GM18520 (cell line): ENCODE measurements around the gene TLK1.

Experiments
- ATAC-seq: cut with Tn5 transposase; IDR thresholded peaks from one replicate; pipeline ENCODE4 v1.9.1; 2021; ENCODE audit not compliant: unreplicated experiment

The TLK1 gene

GRCh38 chr2:171160119-171160955, at the start of gene TLK1:
Gene TLK1 (minus strand): TSS chr2:171160893. CDS start chr2:171160428, 465 bp downstream.
- ATAC-seq = peak; percentile 36

GRCh38 chr2:171210216-171210863, 49.6 kb upstream of the TLK1 start:
- ATAC-seq = no peak

GRCh38 chr2:171208657-171209056, 48.0 kb upstream of the TLK1 start:
- ATAC-seq = no peak

GRCh38 chr2:171206422-171207115, 45.9 kb upstream of the TLK1 start:
- no peak for ATAC-seq

GRCh38 chr2:171205551-171205950, 44.9 kb upstream of the TLK1 start:
- ATAC-seq = no peak

DNA sequence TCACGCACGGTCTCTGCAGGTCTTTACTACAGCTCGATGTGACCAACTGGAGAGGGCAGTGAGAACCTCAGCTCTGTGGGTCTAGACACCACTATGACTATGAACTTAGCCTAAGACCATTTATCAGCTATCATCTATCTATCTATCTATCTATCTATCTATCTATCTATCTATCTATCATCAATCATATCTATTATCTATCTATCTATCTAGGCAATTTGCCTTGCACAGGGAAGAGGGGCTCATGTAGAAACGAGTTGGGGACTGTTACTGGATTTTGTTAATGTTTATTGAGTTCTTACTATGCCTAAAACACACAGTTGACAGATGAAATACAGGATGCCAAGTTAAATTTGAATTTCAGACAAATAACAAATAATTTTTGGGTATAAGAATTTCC, 41.1 kb upstream of the TLK1 start:
- ATAC-seq = no peak

DNA sequence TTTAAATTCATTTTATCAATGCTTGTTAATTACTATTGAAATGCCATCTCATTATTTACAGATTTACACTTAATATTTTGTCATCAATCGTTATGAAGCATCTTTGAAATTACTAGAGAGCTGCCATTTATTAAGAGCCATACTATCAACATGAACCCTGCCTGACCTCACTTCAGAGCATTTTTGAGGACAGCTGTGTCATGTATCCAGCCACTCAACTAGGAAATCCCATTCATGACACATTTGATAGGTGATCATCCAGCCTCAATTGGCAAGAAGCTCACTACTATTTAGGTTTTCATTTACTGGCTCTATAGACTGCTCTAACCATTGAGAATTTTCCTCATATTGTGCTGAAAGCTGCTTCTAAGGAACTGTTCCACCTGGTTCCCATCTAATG, 40.6 kb upstream of the TLK1 start:
- ATAC-seq = no peak

GRCh38 chr2:171200469-171200868, 39.8 kb upstream of the TLK1 start:
- no peak for ATAC-seq

- ATAC-seq = no peak
Measured at GRCh38 chr2:171191021-171191420, 30.3 kb upstream of the TLK1 start.

- no peak for ATAC-seq
Measured at GRCh38 chr2:171187819-171188218, 27.1 kb upstream of the TLK1 start.

DNA sequence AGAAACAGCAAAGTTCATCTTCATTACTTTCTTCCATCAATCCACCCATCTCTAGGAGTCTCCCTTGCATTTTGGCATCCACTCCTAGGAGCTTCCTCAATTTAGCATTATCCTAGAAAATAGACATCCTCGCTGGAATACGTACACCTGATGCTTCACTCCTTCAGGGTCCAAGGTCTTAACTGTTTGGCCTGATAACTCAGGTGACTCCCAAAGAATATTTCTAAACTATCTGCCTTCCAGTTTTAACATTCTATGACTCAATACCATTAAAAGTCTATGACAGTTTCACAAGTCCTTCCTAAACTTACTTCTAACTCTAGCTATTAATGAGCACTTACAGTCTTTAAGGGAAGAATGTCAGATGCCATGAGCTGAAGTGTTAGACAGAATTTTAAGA, 26.5 kb upstream of the TLK1 start:
- no peak for ATAC-seq

GRCh38 chr2:171185941-171186340, 25.2 kb upstream of the TLK1 start:
- ATAC-seq = no peak

DNA sequence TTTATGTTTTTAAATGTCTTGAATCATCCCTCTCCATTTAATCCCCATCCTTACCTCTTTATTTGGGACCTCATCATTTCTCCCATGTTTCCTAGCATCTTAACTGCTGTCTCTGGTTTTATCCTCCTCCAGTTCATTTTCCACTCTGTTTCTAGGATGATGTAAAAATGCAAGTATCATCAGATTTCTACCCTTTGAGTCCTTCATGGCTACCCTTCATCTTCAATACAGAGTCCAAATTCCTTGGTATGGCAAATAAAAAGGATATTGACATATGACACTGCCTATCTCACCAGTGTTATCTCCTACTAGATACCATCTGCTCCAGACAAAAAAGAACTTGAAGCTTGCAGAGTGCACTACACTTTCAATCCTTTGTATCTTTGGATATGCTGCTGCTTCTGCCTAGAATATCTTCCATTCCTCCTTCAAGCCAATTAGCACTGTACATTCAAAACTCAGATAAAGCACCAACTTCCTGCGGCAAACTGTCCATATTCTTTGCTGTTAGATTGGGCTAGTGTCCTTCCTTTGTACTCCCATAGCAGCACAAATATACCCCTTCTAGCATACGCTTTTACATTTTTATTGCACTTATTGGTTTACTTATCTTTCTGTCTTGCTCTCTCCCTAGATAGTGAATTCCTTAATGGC, 24.6 kb upstream of the TLK1 start:
- no peak for ATAC-seq

DNA sequence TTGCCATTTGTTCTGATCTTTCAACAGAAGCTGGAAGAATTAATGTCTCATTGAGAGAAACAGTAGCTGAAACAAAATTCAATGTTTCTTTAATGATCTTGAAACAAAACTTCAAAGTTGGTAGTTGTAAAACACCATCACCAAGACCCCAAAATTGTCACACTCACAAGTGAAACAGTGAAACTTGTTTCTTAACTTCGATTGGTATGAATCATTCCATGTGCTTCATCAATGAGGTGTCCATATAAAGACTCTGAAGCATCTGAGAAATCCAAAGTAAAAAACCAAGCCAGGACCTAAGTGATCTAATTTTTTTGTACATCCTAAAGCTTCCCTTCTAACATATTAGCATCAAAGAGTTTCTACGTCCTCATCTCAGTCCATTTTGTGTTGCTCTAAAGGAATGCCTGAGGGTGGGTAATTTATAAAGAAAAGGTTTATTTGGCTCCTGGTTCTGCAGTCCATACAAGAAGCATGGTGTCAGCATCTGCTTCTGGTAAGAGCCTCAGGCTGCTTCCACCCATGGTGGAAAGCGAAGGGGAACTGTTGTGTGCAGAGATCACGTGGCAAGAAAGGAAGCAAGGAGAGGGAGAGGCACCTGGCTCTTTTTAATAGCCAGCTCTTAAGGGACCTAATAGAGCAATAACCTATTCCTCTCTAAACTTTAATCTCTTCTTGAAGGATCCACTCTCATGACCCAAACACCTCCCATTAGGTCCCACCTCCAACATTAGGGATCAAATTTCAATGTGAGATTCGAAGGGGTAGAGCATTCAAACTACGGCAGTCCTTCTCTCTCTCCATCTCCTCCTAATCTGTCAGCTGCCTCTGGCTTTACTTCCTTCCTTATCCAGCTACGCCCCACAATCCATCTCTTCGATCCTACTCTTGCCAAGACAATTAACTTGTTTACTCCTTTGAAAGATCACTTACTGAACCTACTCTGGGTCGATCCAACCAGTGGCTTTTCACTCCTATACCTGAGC, 20.7 kb upstream of the TLK1 start:
- no peak for ATAC-seq

DNA sequence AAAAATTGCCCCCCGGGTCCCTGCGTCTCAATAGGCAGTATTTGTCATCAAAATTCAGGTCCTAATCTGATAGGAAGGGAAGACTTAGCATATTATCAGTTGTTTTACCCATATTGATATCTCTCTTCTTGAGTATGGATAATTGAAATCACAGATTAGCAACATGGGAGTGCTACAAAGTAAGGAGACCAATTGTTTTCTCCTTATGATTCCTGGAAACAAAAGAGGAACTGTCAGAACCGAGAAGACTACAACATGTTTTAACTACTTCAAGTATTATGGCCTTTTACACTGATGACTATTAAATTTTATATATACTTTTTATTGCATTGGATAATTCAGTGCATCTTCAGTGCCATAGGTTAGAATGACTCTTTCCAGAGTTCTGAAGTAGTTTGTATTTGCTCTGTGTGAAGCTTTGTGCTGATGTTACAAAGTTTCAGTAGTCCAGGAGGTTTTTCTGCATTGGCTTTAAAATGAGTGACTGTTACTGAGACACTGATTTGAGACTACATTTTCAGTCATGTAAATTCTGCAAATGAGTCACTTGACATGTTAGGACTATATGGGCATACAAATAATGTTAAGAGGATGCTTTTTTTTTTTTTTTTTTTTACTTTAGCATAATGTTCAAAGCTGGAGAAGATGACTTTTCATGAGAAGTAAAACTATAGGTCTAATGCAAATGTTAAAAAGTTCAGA, 19.7 kb upstream of the TLK1 start:
- ATAC-seq = no peak

DNA sequence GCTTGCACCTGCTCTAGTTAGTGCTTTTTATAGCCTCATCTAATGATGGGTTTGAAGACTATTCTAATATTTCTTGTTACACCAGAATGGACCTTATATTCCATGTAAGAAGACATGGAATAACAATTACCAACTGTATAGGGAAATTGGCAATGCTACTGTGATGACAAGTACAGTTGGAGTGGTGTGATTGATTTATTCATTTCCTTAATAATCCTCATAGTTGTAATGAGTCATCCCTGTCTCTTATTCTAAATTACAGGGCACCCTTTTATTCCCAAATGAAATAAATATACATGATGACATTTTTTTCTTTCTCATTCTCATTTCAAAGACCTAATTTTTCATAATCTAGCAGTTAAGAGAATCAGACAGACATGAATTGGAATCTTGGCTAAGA, 18.3 kb upstream of the TLK1 start:
- no peak for ATAC-seq

DNA sequence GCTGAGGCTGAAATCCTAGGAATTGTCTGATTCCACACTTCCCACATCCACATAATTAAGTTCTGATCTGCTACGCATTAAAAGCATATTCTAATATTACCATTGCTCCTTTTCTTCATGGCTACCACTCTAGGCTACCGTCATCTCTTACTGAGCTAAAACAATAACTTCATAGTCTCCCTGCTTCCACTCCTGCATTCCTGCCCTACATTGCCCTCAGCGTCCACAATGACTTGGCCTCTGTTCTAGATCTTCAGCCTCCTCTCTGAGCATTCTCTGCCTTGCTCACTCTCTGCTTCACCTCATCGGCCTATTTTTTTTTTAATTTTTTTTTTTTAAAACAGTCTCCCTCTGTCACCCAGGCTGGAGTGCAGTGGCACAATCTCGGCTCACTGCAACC, 15.8 kb upstream of the TLK1 start:
- no peak for ATAC-seq

GRCh38 chr2:171174075-171174474, 13.4 kb upstream of the TLK1 start:
- no peak for ATAC-seq

GRCh38 chr2:171173087-171173486, 12.4 kb upstream of the TLK1 start:
- ATAC-seq = no peak

DNA sequence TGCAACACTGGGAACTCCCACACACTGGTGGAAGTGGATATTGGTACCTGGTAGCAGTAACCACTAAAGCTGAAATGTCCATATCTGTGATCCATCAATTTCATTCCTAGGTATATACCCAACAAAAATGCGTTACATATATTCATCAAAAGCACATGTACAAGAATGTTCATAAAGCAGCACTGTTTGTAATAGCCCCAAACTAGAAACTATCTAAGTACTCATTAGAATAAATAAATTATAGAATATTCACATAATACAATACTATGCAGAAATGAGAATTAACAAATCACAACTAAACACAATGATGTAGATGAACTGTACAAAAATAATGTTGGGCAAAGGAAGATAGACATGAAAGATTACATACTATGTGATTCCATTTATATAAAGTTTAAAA, 11.1 kb upstream of the TLK1 start:
- ATAC-seq = no peak
